Fibroblast of lung (primary cell): Measurements from ENCODE around the gene PPP1R12A.

Experiments used
- CTCF ChIP-seq, 2 donors: IDR thresholded peaks in 1 of 2; conservative IDR thresholded peaks in 1 of 2; 1 replicate in 1 of 2; 2 replicates in 1 of 2; pipeline ENCODE4 v1.5.1; 2011 to 2012; ENCODE audit warnings: low read length in 2 of 2, control low read depth in 1 of 2, inconsistent platforms in 1 of 2, low read depth in 1 of 2, mild to moderate bottlenecking in 1 of 2
- EZH2 ChIP-seq: IDR thresholded peaks from 2 replicates; pipeline ENCODE4 v1.5.1; 2012; ENCODE audit warnings: low read length, control low read depth, mild to moderate bottlenecking; ENCODE audit errors: missing control alignments

DNA sequence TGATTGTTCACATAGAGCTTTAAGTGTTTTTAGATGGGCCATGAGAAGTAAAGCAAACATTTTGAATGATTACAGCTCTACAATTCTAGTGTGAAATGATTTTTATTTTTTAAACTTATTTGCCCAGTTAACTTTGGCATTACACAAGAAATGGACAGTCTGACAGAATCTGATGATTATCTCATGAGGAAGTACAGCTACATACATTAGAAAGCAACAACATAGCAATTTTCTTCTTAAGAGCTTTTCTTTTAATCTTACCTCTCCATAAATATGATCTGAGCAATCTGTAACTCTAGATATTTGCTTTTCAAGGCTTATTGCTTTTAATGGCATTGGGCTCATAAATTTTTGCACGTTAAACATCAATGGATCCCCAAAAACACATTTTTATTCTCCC, 26.5 kb upstream of the PPP1R12A start:
- TF ChIP-seq CTCF (conservative IDR thresholded peaks at IDR 0.05 in 1 of 2, IDR thresholded peaks at IDR 0.05 in 1 of 2; ENCODE audit: low read depth in 1 of 2, low read length in 2 of 2) (no peak), EZH2 (no peak)
